SU-DHL-6 (cell line): ENCODE measurements around the gene TIRAP.

Experiments used
- H2AFZ ChIP-seq: fragments of 200-600 bp; sonication (generic); 2 replicates; pipeline ENCODE4 v1.6.1; 2014; ENCODE audit warnings: low read depth, mild to moderate bottlenecking, moderate library complexity, mixed read lengths, antibody characterized with exemption, low read length; ENCODE audit not compliant: severe bottlenecking
- H3F3A ChIP-seq: fragments of 200-600 bp; shearing (Covaris generic); 2 replicates; pipeline ENCODE4 v1.6.0; 2016; ENCODE audit warnings: antibody characterized with exemption, mild to moderate bottlenecking; ENCODE audit not compliant: insufficient read depth
- H3K27ac ChIP-seq: fragments of 200-600 bp; sonication (generic); 2 replicates; pipeline ENCODE4 v1.5.1; 2016; ENCODE audit warnings: low read depth, mild to moderate bottlenecking, low read length, moderate library complexity, mixed read lengths
- H3K27me3 ChIP-seq: fragments of 200-600 bp; sonication (generic), shearing (Covaris generic); 2 replicates; pipeline ENCODE4 v1.6.0; 2014; ENCODE audit warnings: mild to moderate bottlenecking, low read length
- H3K36me3 ChIP-seq: fragments of 200-600 bp; sonication (generic); 2 replicates; pipeline ENCODE4 v1.6.1; 2014; ENCODE audit warnings: mild to moderate bottlenecking, low read length, mixed read lengths
- H3K4me2 ChIP-seq: fragments of 300-600, 200-600 bp; shearing (Covaris generic), sonication (generic); 2 replicates; pipeline ENCODE4 v1.6.0; 2014; ENCODE audit warnings: low read length, low read depth, mild to moderate bottlenecking; ENCODE audit not compliant: poor library complexity, severe bottlenecking
- H3K4me3 ChIP-seq: fragments of 200-600 bp; sonication (generic); 2 replicates; pipeline ENCODE4 v1.5.1; 2014; ENCODE audit warnings: antibody characterized with exemption, low read length, mild to moderate bottlenecking, mixed read lengths; ENCODE audit not compliant: insufficient read depth, poor library complexity, severe bottlenecking
- H3K79me2 ChIP-seq: fragments of 200-600 bp; sonication (generic); 2 replicates; pipeline ENCODE4 v1.6.1; 2014; ENCODE audit warnings: mild to moderate bottlenecking, low read length, moderate library complexity; ENCODE audit not compliant: insufficient read depth
- H3K9ac ChIP-seq: fragments of 200-600 bp; sonication (generic); 2 replicates; pipeline ENCODE4 v1.7.0; 2014; ENCODE audit warnings: mild to moderate bottlenecking, low read length
- H3K9me2 ChIP-seq: fragments of 200-600 bp; sonication (generic); replicated peaks from 2 replicates; pipeline ENCODE4 v1.6.1; 2014; ENCODE audit warnings: low read length; ENCODE audit not compliant: insufficient read depth
- H3K9me3 ChIP-seq: fragments of 200-600 bp; sonication (generic); 2 replicates; pipeline ENCODE4 v1.6.1; 2014; ENCODE audit warnings: low read length, mixed read lengths; ENCODE audit not compliant: insufficient read depth
- H4K20me1 ChIP-seq: fragments of 200-600 bp; sonication (generic); 2 replicates; pipeline ENCODE4 v1.6.1; 2014; ENCODE audit warnings: low read depth, mild to moderate bottlenecking, antibody characterized with exemption, low read length, moderate library complexity, mixed read lengths
- EZH2phosphoT487 ChIP-seq: fragments of 200-600 bp; sonication (generic), shearing (Covaris generic); conservative IDR thresholded peaks from 2 replicates; pipeline ENCODE4 v1.6.1; 2018; ENCODE audit warnings: mild to moderate bottlenecking, antibody characterized with exemption, low read length, moderate library complexity, mixed read lengths
- TF ChIP-seq, protein P1 (sequence below): fragments of 200-600 bp; sonication (generic); IDR thresholded peaks from one replicate; pipeline ENCODE4 v1.5.1; 2017; ENCODE audit warnings: antibody characterized with exemption, mild to moderate bottlenecking, low read length, moderate library complexity; ENCODE audit not compliant: insufficient read depth, poor library complexity, severe bottlenecking

TIRAP gene

GRCh38 chr11:126265811-126266210, 17.1 kb upstream of the TIRAP start:
- no peaks in the 10 kb centered on the region for H3F3A ChIP-seq
- H2AFZ ChIP-seq, result no peak overlapping the region
- no peak overlapping the region for H3K4me2 ChIP-seq
- H4K20me1 ChIP-seq, result no peaks in the 10 kb centered on the region
- H3K9me2 ChIP-seq, result no peaks in the 10 kb centered on the region
- H3K4me3 ChIP-seq, result no peak overlapping the region
- H3K9me3 ChIP-seq, result no peaks in the 10 kb centered on the region
- no peaks in the 10 kb centered on the region for H3K36me3 ChIP-seq
- H3K79me2 ChIP-seq, result peaks cover 25% of the 10 kb centered on the region
- H3K27ac ChIP-seq, result no peak overlapping the region
- TF ChIP-seq EZH2phosphoT487, result no peak
- TF ChIP-seq, protein P1, sequence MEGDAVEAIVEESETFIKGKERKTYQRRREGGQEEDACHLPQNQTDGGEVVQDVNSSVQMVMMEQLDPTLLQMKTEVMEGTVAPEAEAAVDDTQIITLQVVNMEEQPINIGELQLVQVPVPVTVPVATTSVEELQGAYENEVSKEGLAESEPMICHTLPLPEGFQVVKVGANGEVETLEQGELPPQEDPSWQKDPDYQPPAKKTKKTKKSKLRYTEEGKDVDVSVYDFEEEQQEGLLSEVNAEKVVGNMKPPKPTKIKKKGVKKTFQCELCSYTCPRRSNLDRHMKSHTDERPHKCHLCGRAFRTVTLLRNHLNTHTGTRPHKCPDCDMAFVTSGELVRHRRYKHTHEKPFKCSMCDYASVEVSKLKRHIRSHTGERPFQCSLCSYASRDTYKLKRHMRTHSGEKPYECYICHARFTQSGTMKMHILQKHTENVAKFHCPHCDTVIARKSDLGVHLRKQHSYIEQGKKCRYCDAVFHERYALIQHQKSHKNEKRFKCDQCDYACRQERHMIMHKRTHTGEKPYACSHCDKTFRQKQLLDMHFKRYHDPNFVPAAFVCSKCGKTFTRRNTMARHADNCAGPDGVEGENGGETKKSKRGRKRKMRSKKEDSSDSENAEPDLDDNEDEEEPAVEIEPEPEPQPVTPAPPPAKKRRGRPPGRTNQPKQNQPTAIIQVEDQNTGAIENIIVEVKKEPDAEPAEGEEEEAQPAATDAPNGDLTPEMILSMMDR, result no peak
- no peak overlapping the region for H3K9ac ChIP-seq
- H3K27me3 ChIP-seq, result no peaks in the 10 kb centered on the region

DNA sequence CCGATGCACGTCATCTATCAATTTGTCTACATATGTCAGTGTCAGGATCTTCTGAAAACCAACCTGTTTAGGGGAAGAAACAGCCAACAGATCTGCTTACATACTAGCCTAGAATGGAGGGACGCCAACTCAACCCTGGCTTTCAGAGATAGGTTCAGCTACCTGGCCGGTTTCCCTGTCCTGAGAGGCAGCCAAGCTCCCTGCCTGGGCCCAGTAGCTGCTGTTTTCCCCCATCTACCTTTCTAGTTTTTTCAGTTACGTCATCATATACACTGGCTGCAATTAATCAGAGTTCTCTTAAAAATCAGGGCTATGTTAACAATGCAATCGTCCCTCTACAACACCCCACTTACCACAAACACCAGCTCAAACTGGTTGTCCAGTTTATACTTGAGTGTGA, 15.2 kb upstream of the TIRAP start:
- no peaks in the 10 kb centered on the region for H3K36me3 ChIP-seq
- TF ChIP-seq EZH2phosphoT487, result no peak
- TF ChIP-seq, protein P1, result no peak
- no peaks in the 10 kb centered on the region for H3K9me3 ChIP-seq
- no peaks in the 10 kb centered on the region for H4K20me1 ChIP-seq
- no peaks in the 10 kb centered on the region for H3F3A ChIP-seq
- peaks cover 25% of the 10 kb centered on the region for H3K79me2 ChIP-seq
- peak overlapping the region; percentile 57 for H3K4me3 ChIP-seq
- H3K27ac ChIP-seq, result no peak overlapping the region
- no peaks in the 10 kb centered on the region for H3K27me3 ChIP-seq
- H3K4me2 ChIP-seq, result peak overlapping the region; percentile 80
- peak overlapping the region; percentile 74 for H3K9ac ChIP-seq
- H3K9me2 ChIP-seq, result no peaks in the 10 kb centered on the region
- H2AFZ ChIP-seq, result no peak overlapping the region

- no peaks in the 10 kb centered on the region for H3K9me2 ChIP-seq
- H3K36me3 ChIP-seq, result no peaks in the 10 kb centered on the region
- no peaks in the 10 kb centered on the region for H3K27me3 ChIP-seq
- no peak overlapping the region for H2AFZ ChIP-seq
- H3K27ac ChIP-seq, result 0 out of 2 replicates have a peak overlapping the region, but pooled peaks have one; percentile 23
- H3K4me3 ChIP-seq, result peak overlapping the region; percentile 57
- peak overlapping the region; percentile 74 for H3K9ac ChIP-seq
- H4K20me1 ChIP-seq, result no peaks in the 10 kb centered on the region
- no peaks in the 10 kb centered on the region for H3F3A ChIP-seq
- no peaks in the 10 kb centered on the region for H3K9me3 ChIP-seq
- TF ChIP-seq, protein P1, result no peak
- no peak for TF ChIP-seq EZH2phosphoT487
- peaks cover 25% of the 10 kb centered on the region for H3K79me2 ChIP-seq
- peak overlapping the region; percentile 80 for H3K4me2 ChIP-seq
Observed at GRCh38 chr11:126268361-126268707, 14.6 kb upstream of the TIRAP start.
